Activated T-helper 1 cell treated with Interleukin-2 at 50 U/mL for 16 hours (primary cell): ENCODE measurements around the gene PCGF3.
"Not testable (repeated sequence)": the region's sequence is repeated elsewhere in the genome, so short reads cannot be mapped to it uniquely, and the experiment has no call there.

Source experiments
- DNase-seq: peaks from one replicate; pipeline ENCODE4 v3.0.0-alpha.2; 2020; ENCODE audit warnings: low read depth

PCGF3 gene

GRCh38 chr4:797066-797465 lies 91.4 kb downstream of the PCGF3 start:
- no peak for DNase-seq

DNA sequence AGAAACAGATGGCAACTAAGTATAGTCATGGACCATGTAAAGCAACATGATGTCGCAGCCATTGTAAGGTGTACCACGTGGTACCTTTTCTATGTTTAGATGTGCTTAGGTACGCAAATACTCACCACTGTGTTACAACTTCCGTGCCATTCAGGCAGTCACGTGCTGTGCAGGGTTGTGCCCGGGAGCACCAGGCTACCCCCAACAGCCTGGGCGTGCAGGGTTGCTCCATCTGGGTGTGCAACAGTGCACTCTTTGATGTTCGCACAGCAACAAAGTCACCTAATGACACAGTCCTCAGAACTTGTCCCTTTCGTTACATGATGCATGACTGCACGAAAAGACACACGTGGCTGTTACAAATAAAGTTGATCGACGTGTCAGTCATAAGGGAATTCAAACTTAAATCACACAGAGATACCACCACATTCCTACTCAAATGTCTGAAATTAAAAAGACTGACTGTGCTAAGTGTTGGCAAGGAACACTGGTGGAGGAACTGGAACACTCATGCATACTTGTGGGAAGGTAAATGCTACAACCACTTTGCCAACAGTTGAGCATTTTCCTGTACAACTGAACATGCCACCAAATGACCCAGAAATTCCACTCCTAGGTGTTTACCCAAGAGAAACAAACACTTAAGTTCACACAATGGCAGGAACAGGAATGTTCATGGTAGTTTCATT lies 95.9 kb downstream of the PCGF3 start:
- DNase-seq: no peak

GRCh38 chr4:803884-804283 lies 98.3 kb downstream of the PCGF3 start:
- no peak for DNase-seq

- no peak for DNase-seq
These were observed 99.2 kb downstream of the PCGF3 start for GRCh38 chr4:804804-805203.

DNA sequence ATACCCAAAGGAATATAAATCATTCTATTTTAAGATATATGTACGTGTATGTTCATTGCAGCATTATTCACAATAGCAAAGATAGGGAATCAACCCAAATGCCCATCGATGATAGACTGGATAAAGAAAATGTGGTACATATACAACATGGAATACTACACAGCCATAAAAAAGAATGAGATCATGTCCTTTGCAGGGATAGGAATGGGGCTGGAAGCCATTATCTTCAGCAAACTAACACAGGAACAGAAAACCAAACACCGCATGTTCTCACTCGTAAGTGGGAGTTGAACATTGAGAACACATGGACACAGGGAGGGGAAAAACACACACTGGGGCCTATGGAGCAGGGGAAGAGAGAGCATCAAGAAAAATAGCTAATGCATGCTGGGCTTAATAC lies 101.3 kb downstream of the PCGF3 start:
- DNase-seq: not testable (repeated sequence)

DNA sequence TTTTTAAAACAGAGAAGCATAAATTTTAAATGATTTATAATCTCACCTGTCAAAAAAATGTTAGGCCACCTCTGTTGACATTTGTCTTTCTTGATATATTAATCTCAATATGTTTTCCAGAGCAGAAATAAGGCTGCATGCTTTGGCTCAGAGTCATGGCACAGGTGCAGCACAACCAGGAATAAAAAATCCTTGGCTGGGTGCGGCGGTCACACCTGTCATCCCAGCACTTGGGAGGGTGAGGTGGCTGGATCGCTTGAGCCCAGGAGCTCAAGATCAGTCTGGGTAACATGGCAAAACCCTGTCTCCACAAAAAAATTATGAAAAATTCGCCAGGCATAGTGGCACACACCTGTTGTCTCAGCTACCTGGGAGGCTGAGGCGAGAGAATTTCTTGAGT lies 102.2 kb downstream of the PCGF3 start:
- no peak for DNase-seq

GRCh38 chr4:808860-809570 lies 103.4 kb downstream of the PCGF3 start:
- DNase-seq: no peak

GRCh38 chr4:813900-814299 lies 108.3 kb downstream of the PCGF3 start:
- no peak for DNase-seq

DNA sequence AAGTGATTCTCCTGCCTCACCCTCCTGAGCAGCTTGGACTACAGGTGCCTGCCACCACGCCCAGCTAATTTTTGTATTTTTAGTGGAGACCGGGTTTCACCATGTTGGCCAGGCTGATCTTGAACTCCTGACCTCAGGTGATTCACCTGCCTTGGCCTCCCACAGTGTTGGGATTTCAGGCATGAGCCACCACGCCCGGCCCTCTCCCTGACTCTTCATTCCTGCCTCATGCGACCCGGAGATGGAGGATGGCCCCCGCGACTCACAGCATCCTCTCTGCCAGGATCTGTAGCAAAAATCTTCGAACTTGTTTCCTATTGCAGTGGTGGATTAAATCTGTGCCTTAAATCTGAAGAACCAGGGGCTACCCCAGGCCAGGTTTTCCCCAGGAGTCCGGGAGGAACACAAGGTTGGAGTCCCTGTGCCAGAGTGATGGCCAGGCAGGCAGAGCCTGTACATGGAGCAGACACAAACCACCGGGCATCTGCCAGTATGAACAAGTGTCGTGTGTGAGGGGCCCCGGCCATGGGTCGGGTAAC lies 108.7 kb downstream of the PCGF3 start:
- no peak for DNase-seq

- DNase-seq: no peak
These were observed 110.0 kb downstream of the PCGF3 start for GRCh38 chr4:815464-816146.

GRCh38 chr4:818106-818921 lies 112.7 kb downstream of the PCGF3 start:
- DNase-seq: no peak

- DNase-seq: no peak
These were observed 114.0 kb downstream of the PCGF3 start for GRCh38 chr4:819401-820229.
